SK-N-MC (cell line): Measurements from ENCODE around the gene TIMM44.

Source experiments
- DNase-seq: peaks from one replicate; pipeline ENCODE4 v3.0.0-alpha.2; 2011; ENCODE audit warnings: low read depth, low spot score
- H3K27ac ChIP-seq: fragments of 200-600 bp; sonication (generic); 2 replicates; pipeline ENCODE4 v1.5.1; 2016; ENCODE audit warnings: mixed run types
- H3K36me3 ChIP-seq: fragments of 200-600 bp; sonication (generic); 2 replicates; pipeline ENCODE4 v1.6.1; 2017; ENCODE audit warnings: antibody characterized with exemption, low read length, mixed read lengths; ENCODE audit not compliant: insufficient read depth
- H3K4me3 ChIP-seq: fragments of 200-600 bp; sonication (generic); 2 replicates; pipeline ENCODE4 v1.5.1; 2016
- H3K9ac ChIP-seq: fragments of 200-600 bp; sonication (generic); 2 replicates; pipeline ENCODE4 v1.8.0; 2017; ENCODE audit warnings: mixed run types, mixed read lengths; ENCODE audit not compliant: insufficient read length
- H3K9me3 ChIP-seq: fragments of 200-600 bp; sonication (generic); 2 replicates; pipeline ENCODE4 v1.6.1; 2017; ENCODE audit warnings: low read depth, mild to moderate bottlenecking, antibody characterized with exemption, low read length, moderate library complexity, mixed read lengths
- EZH2 ChIP-seq: fragments of 200-600 bp; sonication (generic); IDR thresholded peaks from one replicate; pipeline ENCODE4 v1.6.1; 2017; ENCODE audit warnings: antibody characterized with exemption
- FOXP2 ChIP-seq: optimal IDR thresholded peaks from 2 replicates; pipeline ENCODE3; 2011; ENCODE audit warnings: mild to moderate bottlenecking, moderate library complexity; ENCODE audit not compliant: insufficient read depth; ENCODE audit errors: extremely low read length, control extremely low read depth
- POLR2AphosphoS5 ChIP-seq: IDR thresholded peaks from 2 replicates; pipeline ENCODE4 v1.6.1; 2012; ENCODE audit warnings: mild to moderate bottlenecking, low read depth, low read length, borderline replicate concordance

Gene TIMM44

DNA sequence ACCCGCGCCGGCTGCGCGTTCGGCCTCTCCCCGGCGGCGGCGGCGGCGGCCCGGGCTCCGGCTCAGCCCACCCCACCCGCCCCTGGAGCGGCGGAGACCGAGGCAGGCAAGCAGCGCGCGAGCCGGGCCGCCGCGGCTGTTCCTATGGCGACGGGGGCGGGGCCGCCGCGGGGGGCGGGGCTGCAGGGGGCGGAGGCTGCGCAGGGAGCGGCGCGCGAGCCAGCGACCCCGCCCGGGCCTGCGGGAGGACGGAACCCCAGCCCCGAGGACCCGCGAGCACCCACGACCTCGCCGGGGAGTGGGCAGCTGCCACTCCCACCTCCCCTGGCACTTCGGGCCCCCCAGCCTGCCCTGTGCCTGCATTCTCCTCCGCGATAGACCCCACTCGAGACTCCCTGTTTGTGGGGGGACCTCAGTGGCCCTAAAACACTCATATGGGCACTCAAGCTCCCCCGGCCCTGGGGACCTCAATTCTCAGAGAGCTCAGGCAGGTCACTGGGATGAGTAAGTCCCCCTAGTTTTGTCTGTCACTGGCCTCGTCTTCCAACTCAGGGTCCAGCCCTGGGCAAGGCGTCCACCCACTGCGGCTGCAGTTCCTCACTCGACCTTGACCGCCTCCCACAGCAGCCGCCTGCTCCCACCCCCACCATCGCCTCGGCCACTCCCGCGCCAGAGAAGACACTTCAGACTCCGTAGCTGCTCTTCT, 17.3 kb downstream of the TIMM44 start, which contains the start of gene CTXN1:
TSS of gene CTXN1 (minus strand) at position 115 of the 706 bp plus-strand sequence. CDS start 597 bp downstream, outside the sequence.
- Histone ChIP-seq H3K9ac (peak within 1 kb of the TSS; percentile 71), H3K36me3 (peaks cover 22% of the 10 kb centered on the region), H3K9me3 (no peaks in the 10 kb centered on the region), H3K27ac (peak within 1 kb of the TSS; percentile 57; the same call in 1 of the 2 replicates), H3K4me3 (peak within 1 kb of the TSS; percentile 83)
- TF ChIP-seq POLR2AphosphoS5: no peak; the same call in none of the 2 replicates
- no peak for TF ChIP-seq EZH2
- TF ChIP-seq FOXP2: no peak
- no peak for DNase-seq

DNA sequence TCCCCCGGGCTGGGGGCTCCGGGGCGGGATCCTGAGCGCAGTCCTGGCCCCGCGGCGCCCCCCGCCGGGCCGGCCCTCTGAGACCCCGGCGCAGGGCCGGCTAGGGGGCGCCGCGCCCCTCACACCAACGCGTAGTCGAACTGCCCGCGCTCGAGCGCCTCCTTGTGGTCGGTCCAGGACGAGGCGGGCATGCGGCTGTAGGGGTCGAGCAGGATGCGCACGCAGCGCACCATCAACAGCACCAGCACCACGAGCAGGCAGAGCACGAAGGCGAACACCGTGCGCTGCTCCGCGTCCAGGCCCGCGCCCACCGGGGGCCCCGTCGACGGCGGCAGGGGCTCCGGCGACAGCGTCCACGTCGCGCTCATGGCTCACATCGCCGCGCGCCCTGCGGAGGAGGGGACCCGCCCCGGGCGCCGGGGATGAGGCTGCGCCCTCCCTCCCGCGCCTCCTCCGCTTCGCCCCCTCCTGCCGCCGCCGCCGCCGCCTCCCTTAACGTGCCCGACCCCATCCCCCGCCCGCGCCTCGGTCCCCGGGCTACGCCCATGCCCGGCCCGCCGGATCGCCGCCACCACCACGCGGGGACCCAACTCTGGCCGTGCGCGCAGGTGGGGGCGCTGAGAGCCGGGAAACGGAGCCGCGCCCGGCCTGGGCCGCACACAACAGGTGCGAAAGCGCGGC, 18.2 kb downstream of the TIMM44 start:
- Histone ChIP-seq H3K4me3 (peak overlapping the region; percentile 83), H3K27ac (peak overlapping the region; percentile 57; the same call in 1 of the 2 replicates), H3K9me3 (no peaks in the 10 kb centered on the region), H3K36me3 (peaks cover 13% of the 10 kb centered on the region), H3K9ac (peak overlapping the region; percentile 71)
- no peak for DNase-seq
- TF ChIP-seq FOXP2: no peak
- no peak for TF ChIP-seq EZH2
- peak; percentile 34; the same call in 1 of the 2 replicates for TF ChIP-seq POLR2AphosphoS5

DNA sequence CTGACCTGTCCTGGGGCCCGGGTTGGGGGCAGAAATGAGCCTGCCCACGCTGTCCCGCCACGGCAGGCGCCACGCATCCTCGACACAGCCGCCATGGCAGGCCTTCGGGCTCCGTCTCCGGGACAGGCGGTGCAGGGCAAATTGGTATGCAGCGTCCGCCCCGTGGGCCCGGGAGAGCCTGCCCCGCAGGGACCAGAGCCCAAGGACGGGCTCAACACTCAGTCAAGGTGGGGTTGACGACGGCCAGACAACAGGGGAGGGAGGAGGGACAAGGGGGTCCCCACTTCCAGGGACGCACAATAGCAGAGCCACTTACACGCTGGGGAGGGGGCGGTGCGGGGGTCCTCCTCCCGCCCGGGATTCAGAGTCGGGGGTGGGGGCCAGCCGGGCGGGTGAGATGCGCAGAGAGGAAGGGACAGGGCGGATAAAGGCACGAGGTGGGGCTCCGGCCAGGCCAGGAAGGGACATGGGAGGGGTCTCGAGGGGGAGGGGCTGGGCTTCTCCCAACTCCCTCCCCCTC, 18.8 kb downstream of the TIMM44 start:
- H3K36me3 ChIP-seq: peaks cover 11% of the 10 kb centered on the region; the same call in 1 of the 2 replicates
- TF ChIP-seq POLR2AphosphoS5: no peak
- TF ChIP-seq EZH2: no peak
- no peak for TF ChIP-seq FOXP2
- no peaks in the 10 kb centered on the region for H3K9me3 ChIP-seq
- H3K9ac ChIP-seq: no peak overlapping the region
- DNase-seq: no peak
- H3K27ac ChIP-seq: no peak overlapping the region
- peak overlapping the region; percentile 83 for H3K4me3 ChIP-seq

DNA sequence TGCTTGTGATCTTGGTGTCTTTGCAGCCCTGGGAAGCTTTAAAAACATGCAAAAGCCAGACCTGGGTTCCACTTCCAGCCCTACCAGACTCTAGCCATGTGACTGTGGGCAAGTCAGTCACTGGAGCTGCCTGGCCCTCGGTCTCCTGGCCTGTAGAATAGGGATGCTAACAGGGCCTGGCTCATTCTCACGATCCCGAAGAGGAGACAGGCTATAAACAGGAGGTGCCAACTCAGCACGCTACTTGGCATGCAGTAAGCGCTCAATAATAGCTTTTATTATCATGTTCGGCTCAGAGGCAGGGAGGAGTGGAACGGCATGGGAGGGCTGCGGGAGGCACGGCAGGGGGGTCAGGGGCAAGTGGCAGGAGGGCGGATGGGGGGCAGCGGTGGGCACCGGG, 19.2 kb downstream of the TIMM44 start:
- TF ChIP-seq POLR2AphosphoS5: no peak
- no peak for TF ChIP-seq FOXP2
- TF ChIP-seq EZH2: no peak
- 0 out of 2 replicates have a peak overlapping the region, but pooled peaks have one; percentile 31 for H3K27ac ChIP-seq
- no peak overlapping the region for H3K9ac ChIP-seq
- no peak for DNase-seq
- no peak overlapping the region; the same call in 1 of the 2 replicates for H3K4me3 ChIP-seq
- H3K9me3 ChIP-seq: no peaks in the 10 kb centered on the region
- H3K36me3 ChIP-seq: peaks cover 11% of the 10 kb centered on the region; the same call in 1 of the 2 replicates

DNA sequence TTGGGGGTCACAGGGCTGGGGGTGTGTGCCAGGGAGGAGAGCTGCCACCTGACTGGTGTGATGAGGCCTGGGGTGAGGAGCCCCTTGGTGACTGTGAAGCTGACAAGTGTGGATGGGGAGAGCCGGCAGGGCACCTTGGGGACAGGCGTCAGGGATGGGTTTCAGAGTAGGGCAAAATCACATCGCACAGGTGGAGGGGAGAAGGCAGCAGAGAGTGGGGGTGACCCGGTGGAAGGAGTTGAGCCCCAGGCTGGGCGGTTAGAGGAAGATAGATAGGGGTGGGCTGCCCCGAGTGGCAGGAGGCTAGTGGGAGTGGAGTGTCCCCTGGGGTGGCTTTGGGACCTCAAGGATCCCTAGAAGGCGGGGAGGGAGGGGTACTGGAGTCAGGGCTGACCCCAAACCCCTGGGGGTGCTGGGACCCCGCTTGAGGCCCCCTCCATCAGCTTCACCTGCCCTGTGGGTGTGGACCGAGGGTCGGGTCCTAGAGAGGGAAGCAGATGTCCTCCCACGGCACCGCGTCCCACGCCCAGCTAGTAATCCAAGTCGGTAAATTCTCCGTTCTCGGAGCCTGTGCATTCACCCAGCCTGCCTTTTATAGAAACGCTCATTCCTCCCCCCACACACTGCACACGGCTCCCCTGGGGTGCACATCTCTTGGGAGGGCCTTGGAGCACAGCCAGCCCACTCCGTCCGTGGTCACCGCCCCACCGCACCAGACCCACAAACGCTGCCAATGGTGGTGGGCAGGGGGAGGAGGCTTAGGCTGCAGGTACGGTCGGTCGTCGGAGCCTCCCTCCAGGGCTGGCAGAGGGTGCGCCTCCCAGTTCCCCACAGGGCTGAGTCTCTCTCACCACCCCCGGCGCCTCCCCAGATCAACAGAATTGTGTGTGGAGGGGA, 19.9 kb downstream of the TIMM44 start:
- peaks cover 11% of the 10 kb centered on the region; the same call in 1 of the 2 replicates for H3K36me3 ChIP-seq
- no peak for TF ChIP-seq FOXP2
- TF ChIP-seq EZH2: no peak
- peak; percentile 32; the same call in 1 of the 2 replicates for TF ChIP-seq POLR2AphosphoS5
- H3K27ac ChIP-seq: no peak overlapping the region
- no peaks in the 10 kb centered on the region for H3K9me3 ChIP-seq
- no peak overlapping the region; the same call in 1 of the 2 replicates for H3K4me3 ChIP-seq
- no peak overlapping the region for H3K9ac ChIP-seq
- no peak for DNase-seq

DNA sequence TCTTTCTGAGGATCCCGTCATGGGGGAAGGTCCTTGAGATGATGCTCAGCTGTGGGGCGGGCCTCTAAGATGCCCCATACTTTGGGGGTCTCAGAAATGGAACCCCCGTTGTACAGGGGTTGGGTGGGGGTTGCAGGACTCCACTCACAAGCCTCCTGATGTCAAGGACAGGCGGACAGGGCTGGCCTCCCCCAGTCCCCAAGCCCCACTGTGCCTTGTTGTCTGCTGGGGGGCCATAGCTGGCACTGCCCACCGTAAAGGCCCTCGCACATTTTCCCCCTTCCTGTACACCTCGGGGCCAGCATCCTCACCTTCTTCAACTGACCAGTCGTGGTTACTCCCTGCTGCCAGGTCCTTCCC, 20.6 kb downstream of the TIMM44 start:
- no peaks in the 10 kb centered on the region for H3K9me3 ChIP-seq
- H3K9ac ChIP-seq: no peak overlapping the region
- H3K4me3 ChIP-seq: no peak overlapping the region
- H3K36me3 ChIP-seq: peaks cover 11% of the 10 kb centered on the region; the same call in 1 of the 2 replicates
- TF ChIP-seq FOXP2 (no peak), POLR2AphosphoS5 (no peak; the same call in 1 of the 2 replicates), EZH2 (no peak)
- no peak for DNase-seq
- H3K27ac ChIP-seq: no peak overlapping the region

DNA sequence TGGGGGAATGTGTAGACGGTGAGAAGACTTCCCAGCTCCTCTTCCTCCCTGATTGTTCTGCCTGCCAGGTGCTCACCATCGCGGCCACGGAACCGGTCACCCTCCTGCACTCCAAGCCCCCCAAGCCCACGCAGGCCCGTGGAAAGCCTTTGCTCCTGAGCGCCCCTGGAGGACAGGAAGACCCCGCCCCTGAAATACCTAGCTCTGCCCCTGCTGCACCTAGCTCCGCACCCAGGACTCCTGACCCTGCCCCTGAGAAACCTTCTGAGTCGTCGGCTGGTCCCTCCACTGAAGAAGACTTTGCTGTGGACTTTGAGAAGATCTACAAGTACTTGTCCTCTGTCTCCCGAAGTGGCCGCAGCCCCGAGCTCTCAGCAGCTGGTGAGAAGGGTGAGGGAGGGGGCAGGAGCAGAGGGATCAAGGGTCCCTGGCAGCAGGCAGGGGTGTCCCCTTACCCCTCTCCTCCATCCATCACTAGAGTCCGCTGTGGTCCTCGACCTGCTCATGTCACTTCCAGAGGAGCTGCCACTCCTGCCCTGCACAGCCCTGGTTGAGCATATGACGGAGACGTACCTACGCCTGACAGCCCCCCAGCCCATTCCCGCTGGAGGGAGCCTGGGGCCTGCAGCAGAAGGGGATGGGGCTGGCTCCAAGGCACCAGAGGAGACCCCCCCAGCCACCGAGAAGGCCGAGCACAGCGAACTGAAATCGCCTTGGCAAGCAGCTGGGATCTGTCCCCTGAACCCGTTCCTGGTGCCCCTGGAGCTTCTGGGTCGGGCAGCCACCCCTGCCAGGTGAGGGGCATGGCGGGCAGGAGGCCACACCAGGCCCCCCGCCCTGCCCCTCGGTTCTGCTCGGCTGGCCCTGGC, 21.3 kb downstream of the TIMM44 start:
- no peak overlapping the region for H3K4me3 ChIP-seq
- H3K36me3 ChIP-seq: peaks cover 11% of the 10 kb centered on the region; the same call in 1 of the 2 replicates
- no peaks in the 10 kb centered on the region for H3K9me3 ChIP-seq
- TF ChIP-seq POLR2AphosphoS5 (0 out of 2 replicates have a peak, but pooled peaks have one; percentile 8), EZH2 (no peak)
- DNase-seq: no peak
- no peak overlapping the region for H3K9ac ChIP-seq
- H3K27ac ChIP-seq: no peak overlapping the region
